NCI-H2107 treated with DMSO at 0.1 percent for 48 hours (cell line): Measurements from ENCODE around the gene TSEN15.
"Not testable (repeated sequence)": the region's sequence is repeated elsewhere in the genome, so short reads cannot be mapped to it uniquely, and the experiment has no call there.

Experiments
- DNase-seq: peaks from one replicate; lab custom pipeline; 2025; ENCODE audit not compliant: unreplicated experiment; lab: John Stamatoyannopoulos, UW

The TSEN15 gene

GRCh38 chr1:184031092-184031408 is 20.5 kb upstream of the TSEN15 start:
- no peak for DNase-seq

GRCh38 chr1:184031409-184032107 is 20.0 kb upstream of the TSEN15 start:
- DNase-seq, result no peak

DNA sequence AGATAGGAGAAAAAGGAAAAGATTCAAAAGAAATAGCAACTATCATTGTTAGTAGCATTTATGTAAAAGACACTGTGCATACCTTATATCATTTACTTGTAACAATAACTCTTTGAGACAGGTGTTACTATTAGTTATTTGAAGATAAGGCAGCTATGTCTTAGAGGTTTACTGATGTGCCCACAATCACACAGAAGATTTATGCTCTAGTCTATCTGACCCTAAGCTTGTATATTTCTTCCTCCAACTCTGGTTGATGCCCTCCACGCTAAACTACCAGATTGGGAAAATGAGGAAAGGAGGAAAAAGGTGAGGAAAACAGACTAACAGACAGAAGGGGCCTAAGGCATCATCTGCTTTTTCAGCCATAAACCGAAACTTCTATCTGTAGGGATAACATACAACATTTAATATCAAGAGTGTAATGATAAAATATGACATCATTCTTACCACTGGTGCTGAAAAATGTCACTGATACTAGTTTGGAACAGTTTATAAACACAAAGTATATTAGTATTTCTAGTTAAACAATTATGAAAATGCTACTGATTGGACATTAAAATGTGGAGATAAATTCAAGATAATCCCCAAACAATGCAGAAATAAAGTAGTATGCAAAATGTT is 19.1 kb upstream of the TSEN15 start:
- no peak for DNase-seq

DNA sequence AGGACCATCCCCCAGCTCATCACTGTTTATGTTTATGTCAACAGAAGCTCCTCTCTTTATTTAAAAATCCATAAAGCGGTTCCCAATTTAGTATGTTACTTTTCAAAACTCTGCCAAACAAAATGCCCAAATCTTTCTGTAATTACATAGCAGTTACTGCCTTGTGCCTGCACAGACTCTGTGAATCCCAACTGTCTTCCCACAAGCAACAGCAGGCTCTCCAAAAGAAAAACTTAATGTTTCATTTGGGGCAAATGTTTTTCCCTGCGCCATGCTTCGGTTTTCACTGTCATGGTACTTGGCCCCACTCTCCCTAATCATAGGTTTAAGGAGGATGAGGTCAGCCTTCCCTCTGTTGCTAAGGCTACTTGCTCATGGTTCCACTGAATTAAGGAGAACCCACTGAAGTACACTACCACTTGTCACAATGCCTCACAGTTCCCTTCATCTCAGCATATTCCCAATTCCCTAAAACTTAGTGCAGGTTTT is 18.6 kb upstream of the TSEN15 start:
- no peak for DNase-seq

GRCh38 chr1:184033711-184034167 is 17.8 kb upstream of the TSEN15 start:
- no peak for DNase-seq

DNA sequence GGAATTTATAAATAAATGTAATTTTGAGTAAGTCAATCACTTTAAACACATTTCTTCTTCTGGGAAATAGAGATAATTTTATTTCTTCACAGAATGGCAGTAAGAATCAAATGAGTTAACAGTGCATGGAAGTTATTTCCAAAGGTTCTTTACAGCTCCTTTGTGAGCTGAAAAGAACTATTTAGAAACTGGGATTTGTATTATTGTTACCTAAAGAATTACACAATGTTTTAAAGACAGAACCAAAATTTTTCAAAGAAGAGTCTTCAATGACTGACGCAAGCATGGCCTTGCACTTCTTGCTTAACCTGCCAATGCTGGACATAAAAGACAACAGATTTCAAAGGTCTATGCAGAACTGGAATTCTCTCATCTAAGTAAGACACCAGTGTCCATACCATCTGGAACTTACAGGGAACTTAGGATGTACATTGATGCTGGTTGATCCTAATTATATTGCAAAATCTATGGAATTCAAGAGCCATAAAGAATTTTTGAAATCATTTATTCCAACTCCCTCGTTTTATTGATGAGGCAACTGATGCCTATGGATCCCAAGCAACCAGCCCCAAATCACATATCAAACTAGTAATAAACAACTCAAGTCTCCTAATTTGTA is 16.7 kb upstream of the TSEN15 start:
- DNase-seq, result no peak

DNA sequence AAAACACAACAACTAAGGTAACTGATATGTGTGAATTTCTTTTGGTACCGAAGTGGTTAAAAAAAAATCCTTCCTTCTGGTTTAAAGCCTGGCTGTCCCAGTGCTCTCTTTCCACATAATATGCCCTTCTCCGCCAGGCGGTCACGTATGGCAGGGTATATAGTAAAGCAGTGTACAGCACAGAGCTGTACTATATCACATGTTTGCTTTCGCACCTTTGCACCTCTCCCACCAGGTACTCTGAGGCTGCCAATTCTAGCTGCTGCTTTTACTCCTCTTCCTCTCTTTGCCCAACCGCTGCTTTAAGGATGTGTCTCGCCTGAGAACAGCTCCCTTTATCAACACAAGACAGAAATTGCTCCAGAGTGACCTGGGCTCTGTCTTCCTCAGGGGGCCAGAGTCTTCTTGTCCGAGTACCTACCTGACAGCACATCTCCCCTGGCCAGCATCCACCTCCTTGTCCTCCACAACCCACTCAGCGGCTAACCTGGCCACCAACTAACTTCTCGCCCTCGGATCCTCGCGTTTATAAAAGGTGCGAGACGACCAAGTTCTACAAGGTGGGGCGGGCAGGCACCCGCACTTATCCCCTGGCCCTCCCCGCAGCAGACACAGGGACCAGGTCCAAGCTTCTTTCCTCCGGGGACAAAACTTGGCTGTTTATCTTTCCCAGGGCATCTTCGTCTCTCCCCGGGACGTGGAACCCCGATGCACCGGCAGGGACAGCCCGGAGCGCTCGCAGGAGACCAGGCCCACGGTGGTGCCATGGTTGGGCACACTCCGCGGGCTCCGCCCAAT is 15.6 kb upstream of the TSEN15 start:
- no peak for DNase-seq

- DNase-seq, result no peak
Observed at GRCh38 chr1:184036517-184036949, 15.0 kb upstream of the TSEN15 start.

- no peak for DNase-seq
Observed at GRCh38 chr1:184037849-184038591, 13.5 kb upstream of the TSEN15 start.

DNA sequence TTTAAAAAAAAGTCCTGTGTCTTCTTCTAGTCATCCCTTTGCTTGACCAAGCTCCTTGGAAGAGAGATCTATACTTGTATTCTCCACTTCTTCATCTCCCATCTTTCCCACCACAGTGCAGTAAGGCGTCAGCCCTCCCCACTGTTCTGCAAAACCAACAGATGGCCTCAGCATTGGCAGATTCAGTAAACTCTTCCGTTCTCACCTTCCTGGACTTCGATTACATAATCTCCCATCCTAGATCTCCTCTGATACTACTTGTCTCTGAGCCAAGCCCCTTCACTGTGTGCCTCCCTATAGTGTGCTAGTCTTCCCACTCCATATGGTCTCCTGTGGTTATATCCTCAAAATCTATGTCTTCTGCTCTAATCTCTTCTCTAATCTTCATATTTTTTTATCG is 12.4 kb upstream of the TSEN15 start:
- no peak for DNase-seq

DNA sequence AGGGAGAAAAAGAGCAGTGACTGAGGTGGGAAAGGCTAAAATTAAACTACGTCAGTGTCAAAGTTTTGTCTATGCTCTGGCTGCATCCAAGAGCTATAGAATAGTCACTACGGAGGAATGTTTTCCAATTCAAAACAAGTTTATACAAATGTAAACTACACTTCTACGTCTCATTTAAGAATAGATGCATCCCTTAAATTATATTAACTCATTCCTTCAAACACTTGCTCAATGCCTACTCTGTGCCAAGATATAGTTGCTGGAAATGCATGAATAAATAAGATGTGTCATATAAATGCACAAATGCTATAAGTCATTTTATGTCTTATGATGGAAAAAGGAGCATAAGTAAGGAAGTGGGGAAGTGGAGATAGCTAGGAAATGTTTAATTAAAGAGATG is 9.8 kb upstream of the TSEN15 start:
- no peak for DNase-seq

DNA sequence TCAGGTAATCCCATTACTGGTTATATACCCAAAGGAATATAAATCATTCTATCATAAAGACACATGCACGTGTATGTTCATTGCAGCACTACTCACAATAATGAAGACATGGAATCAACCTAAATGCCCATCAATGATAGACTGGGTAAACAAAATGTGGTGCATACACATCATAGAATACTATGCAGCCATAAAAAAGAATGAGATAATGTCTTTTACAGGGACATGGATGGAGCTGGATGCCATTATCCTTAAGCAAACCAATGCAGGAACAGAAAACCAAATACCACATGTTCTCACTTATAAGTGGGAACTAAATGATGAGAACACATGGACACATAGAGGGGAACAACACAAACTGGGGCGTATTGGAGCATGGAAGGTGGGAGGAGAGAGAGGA is 8.2 kb upstream of the TSEN15 start:
- DNase-seq, result not testable (repeated sequence)

DNA sequence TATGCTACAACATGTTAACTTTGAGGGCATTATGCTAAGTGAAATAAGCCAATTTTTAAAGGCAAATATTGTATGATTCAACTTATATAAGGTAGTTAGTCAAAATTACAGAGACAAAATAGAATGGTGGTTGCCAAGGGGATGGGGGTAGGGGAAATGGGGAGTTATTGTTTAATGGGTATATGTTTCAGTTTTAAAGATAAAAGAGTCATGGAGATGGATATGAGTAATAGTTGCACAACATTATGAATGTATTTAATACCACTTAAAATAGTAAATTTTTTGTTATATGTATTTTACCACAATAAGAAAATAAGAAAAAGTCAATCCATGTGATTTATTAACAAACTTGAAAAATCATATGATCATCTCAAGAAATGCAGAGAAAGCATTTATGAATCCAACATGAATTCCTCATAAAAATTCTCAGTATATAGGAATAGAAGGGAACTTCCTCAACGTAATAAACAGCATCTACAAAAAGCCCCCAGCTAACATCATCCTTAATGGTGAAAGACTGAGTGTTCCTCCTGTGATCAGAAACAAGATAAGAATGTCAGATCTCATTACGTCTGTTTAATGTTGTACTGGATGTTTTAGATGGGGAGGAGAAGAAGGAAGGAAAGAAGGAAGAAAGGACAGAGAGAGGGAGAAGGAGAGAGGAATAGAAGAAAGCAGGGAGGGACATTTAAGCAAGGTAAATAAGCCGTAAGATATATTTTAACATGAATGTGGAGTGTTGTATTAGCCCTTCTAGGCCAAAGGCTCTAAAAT is 6.7 kb upstream of the TSEN15 start:
- DNase-seq, result no peak

- DNase-seq, result not testable (repeated sequence)
Observed at GRCh38 chr1:184047541-184047940, 4.0 kb upstream of the TSEN15 start.

DNA sequence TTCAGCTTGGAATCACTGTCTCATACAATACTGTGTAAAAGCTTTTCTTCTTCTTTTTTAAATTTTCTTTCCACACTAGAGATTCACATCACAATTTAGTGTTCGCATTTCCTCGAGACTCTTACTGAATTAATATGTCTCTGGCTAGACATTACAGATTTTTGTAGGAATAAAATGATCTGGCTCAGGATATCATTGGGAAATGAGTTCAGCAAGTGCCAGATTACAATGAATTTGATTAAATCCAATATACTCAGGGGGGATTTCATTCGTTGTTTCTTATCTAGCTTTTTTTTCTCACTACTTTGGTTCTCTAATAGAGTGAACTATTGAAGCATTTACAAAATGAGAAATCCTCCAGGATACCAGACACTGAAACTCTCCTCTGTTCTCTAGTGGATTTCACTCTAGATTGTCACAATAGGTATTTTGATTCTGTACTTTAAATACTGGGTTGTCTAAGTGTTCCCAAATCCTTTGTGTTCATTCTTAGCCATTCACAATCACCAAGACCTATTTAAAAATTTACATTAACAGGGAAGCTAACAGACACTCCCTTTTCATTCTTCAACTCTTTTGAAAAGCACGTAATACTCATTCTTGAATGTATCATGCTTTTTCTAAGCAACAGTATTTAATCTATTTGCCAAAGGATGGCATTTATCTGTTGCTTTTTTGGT is 2.8 kb upstream of the TSEN15 start:
- DNase-seq, result no peak

- no peak for DNase-seq
Observed at GRCh38 chr1:184049291-184049690, 2.2 kb upstream of the TSEN15 start.

DNA sequence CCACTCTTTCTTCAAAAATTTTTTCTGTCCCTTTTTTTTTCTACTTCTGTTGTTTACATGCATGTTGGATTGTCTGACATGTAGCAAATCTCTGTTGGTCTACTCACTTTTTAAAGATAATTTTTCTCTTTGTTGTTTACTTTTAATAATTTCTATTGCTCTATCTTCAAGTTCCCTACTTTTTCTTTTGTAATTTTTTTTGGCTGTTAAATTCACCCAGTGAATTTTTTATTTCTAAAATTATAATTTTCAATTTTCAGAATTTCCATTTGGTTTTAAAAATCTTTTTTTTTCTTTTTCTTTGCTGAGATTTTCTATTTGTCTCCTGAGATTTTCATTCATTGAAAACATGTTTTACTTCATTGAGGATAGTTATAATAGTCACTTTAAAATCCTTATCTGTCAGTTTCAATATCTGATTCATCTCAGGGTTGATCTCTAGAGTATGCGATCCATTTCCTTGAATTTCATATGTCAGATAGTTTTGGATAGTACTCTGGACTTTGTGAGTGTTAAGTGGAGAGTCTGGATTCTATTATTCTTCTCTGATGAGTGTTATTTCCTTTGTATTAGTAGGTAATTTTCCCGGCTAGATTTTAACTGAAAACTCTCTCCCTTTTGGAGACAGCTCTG is 1.6 kb upstream of the TSEN15 start:
- DNase-seq, result no peak

DNA sequence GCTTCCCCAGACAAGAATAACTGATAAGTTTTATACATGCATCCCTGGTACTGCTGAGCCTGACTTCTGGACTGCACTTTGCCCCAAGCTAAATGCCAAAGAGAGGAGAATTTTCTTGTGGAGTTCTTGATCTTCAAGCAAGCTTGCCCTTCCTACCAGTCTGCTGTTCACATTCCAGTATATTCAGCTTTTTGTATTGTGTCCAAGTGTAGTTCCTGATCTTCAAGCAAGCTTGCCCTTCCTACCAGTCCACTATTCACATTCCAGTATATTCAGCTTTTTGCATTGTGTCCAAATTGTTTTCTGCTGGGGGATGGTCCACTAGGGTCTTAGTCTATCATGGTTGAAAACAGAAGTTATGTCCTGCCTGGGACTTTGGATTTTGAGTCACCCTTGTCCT is 894 bp upstream of the TSEN15 start:
- no peak for DNase-seq

- DNase-seq, result peak; percentile 68
Observed at GRCh38 chr1:184051138-184051484, 419 bp upstream of the TSEN15 start.
